Fibroblast of lung (primary cell): ENCODE data around the gene EPHB1.

Experiments used
- CTCF ChIP-seq, 2 donors: IDR thresholded peaks in 1 of 2; conservative IDR thresholded peaks in 1 of 2; 1 replicate in 1 of 2; 2 replicates in 1 of 2; pipeline ENCODE4 v1.5.1; 2011 to 2012; ENCODE audit warnings: low read length in 2 of 2, control low read depth in 1 of 2, inconsistent platforms in 1 of 2, low read depth in 1 of 2, mild to moderate bottlenecking in 1 of 2
- EZH2 ChIP-seq: IDR thresholded peaks from 2 replicates; pipeline ENCODE4 v1.5.1; 2012; ENCODE audit warnings: low read length, control low read depth, mild to moderate bottlenecking; ENCODE audit errors: missing control alignments

DNA sequence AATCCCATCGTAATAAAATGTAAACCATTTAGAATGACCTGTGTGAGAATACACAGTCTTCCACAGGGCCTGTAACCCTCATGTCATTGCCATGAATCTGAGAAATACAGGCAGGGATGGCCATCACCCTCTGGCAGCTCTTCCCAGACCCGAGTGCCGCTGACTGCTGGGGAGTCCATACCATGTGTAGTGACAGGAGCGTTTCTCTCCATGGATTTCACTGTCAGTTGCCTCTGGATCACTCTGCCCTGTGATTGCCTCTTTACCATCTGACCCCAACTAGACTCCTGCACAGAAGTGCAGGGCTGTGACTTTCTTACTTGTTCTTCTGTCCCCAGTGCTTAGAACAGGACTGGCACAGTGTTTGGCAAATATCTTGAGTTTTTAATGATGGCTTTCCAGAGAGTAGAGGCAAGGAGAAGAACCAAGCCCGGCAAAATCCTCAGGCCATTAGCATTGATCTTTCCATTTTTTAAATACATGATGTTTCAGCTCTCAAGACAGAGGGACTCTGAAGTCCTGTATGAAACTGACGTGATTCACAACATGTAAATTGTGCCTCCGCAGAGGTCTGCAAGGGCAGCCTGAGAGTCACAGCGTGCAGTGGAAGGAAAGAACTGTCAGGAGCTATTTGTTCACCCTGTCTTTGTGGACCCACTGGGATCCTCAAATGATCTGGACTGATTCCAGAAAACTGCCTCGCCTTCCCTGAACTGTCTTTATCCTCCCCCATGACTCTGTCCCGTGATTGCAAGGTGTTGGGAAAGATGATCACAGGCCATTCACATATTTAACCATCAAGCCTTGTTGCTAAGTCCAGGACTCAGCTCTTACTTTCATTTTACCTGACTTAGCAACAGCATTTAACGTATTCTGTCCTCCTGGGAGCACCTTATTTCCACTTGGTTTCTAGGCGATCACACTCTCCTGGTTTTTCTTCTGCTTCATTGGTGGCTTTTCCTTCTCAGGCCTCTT lies 354.9 kb downstream of the EPHB1 start:
- TF ChIP-seq CTCF (conservative IDR thresholded peaks at IDR 0.05 in 1 of 2, IDR thresholded peaks at IDR 0.05 in 1 of 2; ENCODE audit: low read depth in 1 of 2, low read length in 2 of 2) (no peak), EZH2 (no peak)
